Keratinocyte (primary cell): ENCODE measurements around the gene PCDHA9. TPM values are rescaled to one million over a fixed set of nuclear protein-coding genes. Genes with fewer than 3 reads are reported as not detected.
"Not testable (repeated sequence)": the region's sequence is repeated elsewhere in the genome, so short reads cannot be mapped to it uniquely, and the experiment has no call there.

ENCODE experiments used
- DNase-seq: peaks from one replicate; pipeline ENCODE4 v3.0.0-alpha.2; 2011; ENCODE audit warnings: low read depth, missing footprints, low spot score
- FAIRE-seq: peaks from 2 replicates; lab custom pipeline; 2011; peaks lifted over from hg19 to GRCh38; lab: Jason Lieb, UNC
- H2AFZ ChIP-seq: 2 replicates; pipeline ENCODE4 v1.6.0; 2012; ENCODE audit warnings: low read length, control low read depth, inconsistent platforms; ENCODE audit not compliant: control insufficient read depth
- H3K27ac ChIP-seq: 2 replicates; pipeline ENCODE4 v1.5.1; 2011; ENCODE audit warnings: low read length; ENCODE audit not compliant: control insufficient read depth, insufficient read depth
- H3K27me3 ChIP-seq: 3 replicates; pipeline ENCODE4 v1.6.0; 2011; ENCODE audit warnings: low read length; ENCODE audit not compliant: control insufficient read depth, insufficient read depth; ENCODE audit errors: extremely low read depth
- H3K36me3 ChIP-seq, 2 experiments: 2 replicates in 1 of 2; 3 replicates in 1 of 2; pipeline ENCODE4 v1.5.1; 2011; ENCODE audit warnings: low read length in 2 of 2, mild to moderate bottlenecking in 1 of 2; ENCODE audit not compliant: control insufficient read depth in 2 of 2, insufficient read depth in 2 of 2; ENCODE audit errors: extremely low read depth in 1 of 2
- H3K4me1 ChIP-seq: 3 replicates; pipeline ENCODE4 v1.5.1; 2011; ENCODE audit warnings: low read length; ENCODE audit not compliant: control insufficient read depth, insufficient read depth; ENCODE audit errors: extremely low read depth
- H3K4me2 ChIP-seq: 3 replicates; pipeline ENCODE4 v1.6.0; 2011; ENCODE audit warnings: low read depth, low read length; ENCODE audit not compliant: control insufficient read depth, insufficient read depth; ENCODE audit errors: extremely low read depth
- H3K4me3 ChIP-seq, 3 experiments: fragments of 200-600 bp in 1 of 3; sonication (generic) in 1 of 3; 2 replicates in 2 of 3; 3 replicates in 1 of 3; pipeline ENCODE4 v1.5.1; 2011 to 2016; ENCODE audit warnings: low read length in 3 of 3, mild to moderate bottlenecking in 3 of 3, control low read depth in 2 of 3, inconsistent platforms in 1 of 3, low read depth in 1 of 3, mixed read lengths in 1 of 3, mixed run types in 1 of 3, moderate library complexity in 1 of 3; ENCODE audit not compliant: control insufficient read depth in 2 of 3, insufficient read depth in 2 of 3; ENCODE audit errors: extremely low read depth in 1 of 3
- H3K79me2 ChIP-seq: 2 replicates; pipeline ENCODE4 v1.6.0; 2012; ENCODE audit warnings: low read length; ENCODE audit not compliant: control insufficient read depth, insufficient read depth
- H3K9ac ChIP-seq: 3 replicates; pipeline ENCODE4 v1.6.0; 2011; ENCODE audit warnings: low read length; ENCODE audit not compliant: control insufficient read depth, insufficient read depth; ENCODE audit errors: extremely low read depth
- H3K9me1 ChIP-seq: 3 replicates; pipeline ENCODE4 v1.6.0; 2011; ENCODE audit warnings: low read length; ENCODE audit not compliant: control insufficient read depth, insufficient read depth; ENCODE audit errors: extremely low read depth
- H3K9me3 ChIP-seq: 2 replicates; pipeline ENCODE4 v1.5.1; 2012; ENCODE audit warnings: low read depth, low read length; ENCODE audit not compliant: control insufficient read depth
- H4K20me1 ChIP-seq: 3 replicates; pipeline ENCODE4 v1.6.0; 2011; ENCODE audit warnings: low read length; ENCODE audit not compliant: control insufficient read depth, insufficient read depth; ENCODE audit errors: extremely low read depth
- CTCF ChIP-seq, 3 experiments: IDR thresholded peaks in 1 of 3; conservative IDR thresholded peaks in 1 of 3; optimal IDR thresholded peaks in 1 of 3; 2 replicates in 2 of 3; 3 replicates in 1 of 3; pipeline versions ENCODE3 to v1.5.1; 2011; ENCODE audit warnings: low read length in 3 of 3, mild to moderate bottlenecking in 3 of 3, moderate library complexity in 2 of 3, control low read depth in 1 of 3, inconsistent platforms in 1 of 3; ENCODE audit not compliant: insufficient read depth in 2 of 3; ENCODE audit errors: extremely low read depth in 1 of 3
- EZH2 ChIP-seq: IDR thresholded peaks from one replicate; pipeline ENCODE4 v1.6.1; 2012; ENCODE audit warnings: inconsistent platforms, mild to moderate bottlenecking, low read length, moderate library complexity
- dilution Hi-C: fragments of 300-500 bp; cut with MboI; formaldehyde crosslinking; loops from one replicate; pipeline ENCODE4 v1.7.0; 2020; ENCODE audit warnings: low sequenced_read_pairs; ENCODE audit not compliant: extremely low pct_ligation_motif_present
- polyA plus RNA-seq, 5 experiments: library from polyadenylated mRNA; depleted of rRNA in 3 of 5; stranded (reverse) in 3 of 5; stranded (forward) in 1 of 5; unstranded in 1 of 5; fragments of >200 nt; gene quantifications; 1 replicate in 1 of 5; 2 replicates in 3 of 5; 3 replicates in 1 of 5; pipeline versions ENCODE4 v1.2.1 to v1.2.3, GENCODE V29; 2011 to 2012; ENCODE audit warnings: missing spikeins in 2 of 5, low read depth in 1 of 5, low replicate concordance in 1 of 5

PCDHA9 gene
- polyA plus RNA-seq, 1 donor (not counting 4 experiments of a cell fraction or from before 2014, with no cell fraction given), result 0.01 TPM

- no peak overlapping the region for H3K4me2 ChIP-seq
Observed at GRCh38 chr5:140801494-140801841, 46.7 kb upstream of the PCDHA9 start.

GRCh38 chr5:140802381-140802780 lies 45.8 kb upstream of the PCDHA9 start:
- H3K79me2 ChIP-seq, H3K9me1 ChIP-seq, H3K36me3 ChIP-seq, H3K9me3 ChIP-seq, H3K4me2 ChIP-seq, H3K4me1 ChIP-seq, H3K27me3 ChIP-seq, H3K9ac ChIP-seq, H3K27ac ChIP-seq, DNase-seq, dilution Hi-C loops, H3K4me3 ChIP-seq, H4K20me1 ChIP-seq, H2AFZ ChIP-seq, FAIRE-seq: not testable (repeated sequence)

More at GRCh38 chr5:140801494-140801841, 46.7 kb upstream of the PCDHA9 start:
- no peak overlapping the region for H3K4me3 ChIP-seq
- H3K9me1 ChIP-seq, result no peaks in the 10 kb centered on the region
- TF ChIP-seq EZH2, result no peak
- no peak for TF ChIP-seq CTCF (optimal IDR thresholded peaks at IDR 0.05 in 1 of 3, IDR thresholded peaks at IDR 0.05 in 1 of 3, conservative IDR thresholded peaks at IDR 0.05 in 1 of 3; ENCODE audit: extremely low read depth in 1 of 3, insufficient read depth in 2 of 3, low read length in 3 of 3)
- H3K9me3 ChIP-seq, result peaks cover 12% of the 10 kb centered on the region
- no peak overlapping the region for H3K27ac ChIP-seq
- no peak for DNase-seq
- H3K36me3 ChIP-seq, result no peaks in the 10 kb centered on the region
- no peaks in the 10 kb centered on the region for H3K79me2 ChIP-seq
- dilution Hi-C loops, result no loop called here
- H4K20me1 ChIP-seq, result no peaks in the 10 kb centered on the region
- no peak overlapping the region for H3K9ac ChIP-seq
- no peak for FAIRE-seq
- no peak overlapping the region for H2AFZ ChIP-seq
- no peaks in the 10 kb centered on the region for H3K27me3 ChIP-seq
- H3K4me1 ChIP-seq, result no peaks in the 10 kb centered on the region

- TF ChIP-seq EZH2 (no peak), CTCF (optimal IDR thresholded peaks at IDR 0.05 in 1 of 3, IDR thresholded peaks at IDR 0.05 in 1 of 3, conservative IDR thresholded peaks at IDR 0.05 in 1 of 3; ENCODE audit: extremely low read depth in 1 of 3, insufficient read depth in 2 of 3, low read length in 3 of 3) (no peak)
Observed at GRCh38 chr5:140802781-140803271, 45.4 kb upstream of the PCDHA9 start.

More at GRCh38 chr5:140802781-140803271, 45.4 kb upstream of the PCDHA9 start:
- H3K27me3 ChIP-seq, result no peaks in the 10 kb centered on the region
- H3K79me2 ChIP-seq, result no peaks in the 10 kb centered on the region
- H3K4me2 ChIP-seq, result no peak overlapping the region
- no peaks in the 10 kb centered on the region for H3K36me3 ChIP-seq
- no peak for FAIRE-seq
- H3K9me1 ChIP-seq, result no peaks in the 10 kb centered on the region
- H4K20me1 ChIP-seq, result no peaks in the 10 kb centered on the region
- H3K4me3 ChIP-seq, result no peak overlapping the region
- DNase-seq, result no peak
- H3K9ac ChIP-seq, result no peak overlapping the region
- dilution Hi-C loops, result no loop called here
- no peaks in the 10 kb centered on the region for H3K4me1 ChIP-seq
- no peak overlapping the region for H3K27ac ChIP-seq
- H2AFZ ChIP-seq, result no peak overlapping the region
- peaks cover 8% of the 10 kb centered on the region for H3K9me3 ChIP-seq
